Mesenchymal stem cell (in vitro differentiated cells and primary cell): ENCODE data around the gene EVI5L.

ENCODE experiments used
- DNase-seq: peaks from one replicate; pipeline ENCODE4 v3.0.0-alpha.2; 2013
- H2AFZ ChIP-seq: one replicate; pipeline ENCODE4 v1.6.1; 2013; ENCODE audit warnings: low read depth, mild to moderate bottlenecking, control low read depth, inconsistent platforms, low read length, moderate library complexity
- H2AK5ac ChIP-seq: 2 replicates; pipeline ENCODE4 v1.6.1; 2013; ENCODE audit warnings: low read length, moderate library complexity, mild to moderate bottlenecking, inconsistent platforms; ENCODE audit not compliant: severe bottlenecking
- H2BK120ac ChIP-seq: one replicate; pipeline ENCODE4 v1.6.1; 2013; ENCODE audit warnings: low read depth, mild to moderate bottlenecking, inconsistent platforms, low read length, moderate library complexity
- H2BK12ac ChIP-seq, 2 experiments: one replicate each; pipeline ENCODE4 v1.6.1; 2013; ENCODE audit warnings: inconsistent platforms in 2 of 2, low read length in 2 of 2, mild to moderate bottlenecking in 2 of 2, moderate library complexity in 2 of 2, control low read depth in 1 of 2
- H2BK15ac ChIP-seq: one replicate; pipeline ENCODE4 v1.6.1; 2013; ENCODE audit warnings: mild to moderate bottlenecking, low read depth, inconsistent platforms; ENCODE audit not compliant: poor library complexity, severe bottlenecking
- H2BK5ac ChIP-seq: 2 replicates; pipeline ENCODE4 v1.6.1; 2013; ENCODE audit warnings: low read depth, mild to moderate bottlenecking, low read length, control low read depth, inconsistent platforms; ENCODE audit not compliant: poor library complexity, severe bottlenecking
- H3K14ac ChIP-seq, 2 experiments: one replicate each; pipeline ENCODE4 v1.6.1; 2013; ENCODE audit warnings: inconsistent platforms in 2 of 2, low read length in 2 of 2, control low read depth in 1 of 2, mild to moderate bottlenecking in 1 of 2, moderate library complexity in 1 of 2
- H3K18ac ChIP-seq, 2 experiments: one replicate each; pipeline ENCODE4 v1.6.1; 2013; ENCODE audit warnings: inconsistent platforms in 2 of 2, low read length in 2 of 2, control low read depth in 1 of 2, low read depth in 1 of 2, mild to moderate bottlenecking in 1 of 2
- H3K23ac ChIP-seq, 2 experiments: one replicate each; pipeline ENCODE4 v1.6.1; 2013; ENCODE audit warnings: inconsistent platforms in 2 of 2, low read length in 2 of 2, mild to moderate bottlenecking in 2 of 2, moderate library complexity in 2 of 2, control low read depth in 1 of 2
- H3K27ac ChIP-seq: 2 replicates; pipeline ENCODE4 v1.5.1; 2013; ENCODE audit warnings: mild to moderate bottlenecking, moderate library complexity, low read length, control low read depth, inconsistent platforms; ENCODE audit not compliant: poor library complexity, severe bottlenecking
- H3K27me3 ChIP-seq, 2 experiments: 2 replicates each; pipeline versions ENCODE4 v1.6.1 to v1.7.0; 2013; ENCODE audit warnings: low read length in 2 of 2, mild to moderate bottlenecking in 2 of 2, moderate library complexity in 2 of 2, control low read depth in 1 of 2, inconsistent platforms in 1 of 2; ENCODE audit not compliant: control insufficient read depth in 1 of 2, insufficient read depth in 1 of 2
- H3K36me3 ChIP-seq, 2 experiments: 2 replicates each; pipeline versions ENCODE4 v1.6.1 to v1.7.0; 2013; ENCODE audit warnings: low read length in 2 of 2, control low read depth in 1 of 2, inconsistent platforms in 1 of 2, low read depth in 1 of 2, mild to moderate bottlenecking in 1 of 2; ENCODE audit not compliant: insufficient read depth in 2 of 2, control insufficient read depth in 1 of 2
- H3K4ac ChIP-seq, 2 experiments: one replicate each; pipeline ENCODE4 v1.6.1; 2013; ENCODE audit warnings: inconsistent platforms in 2 of 2, low read length in 2 of 2, mild to moderate bottlenecking in 2 of 2, moderate library complexity in 2 of 2, control low read depth in 1 of 2, low read depth in 1 of 2
- H3K4me1 ChIP-seq: 2 replicates; pipeline ENCODE4 v1.6.1; 2013; ENCODE audit warnings: low read depth, low read length, control low read depth; ENCODE audit not compliant: control insufficient read depth, insufficient read depth
- H3K4me2 ChIP-seq: 2 replicates; pipeline ENCODE4 v1.6.1; 2013; ENCODE audit warnings: low read length, mild to moderate bottlenecking, inconsistent platforms; ENCODE audit not compliant: poor library complexity, severe bottlenecking
- H3K4me3 ChIP-seq, 2 experiments: 2 replicates each; pipeline versions ENCODE4 v1.5.1 to v1.7.0; 2013; ENCODE audit warnings: low read length in 2 of 2, mild to moderate bottlenecking in 2 of 2, control low read depth in 1 of 2, low read depth in 1 of 2; ENCODE audit not compliant: insufficient read depth in 1 of 2
- H3K79me1 ChIP-seq: replicated peaks from 2 replicates; pipeline ENCODE4 v1.6.1; 2013; ENCODE audit warnings: mild to moderate bottlenecking, control low read depth, low read length, inconsistent platforms; ENCODE audit not compliant: poor library complexity, severe bottlenecking
- H3K9ac ChIP-seq: 2 replicates; pipeline ENCODE4 v1.7.0; 2013; ENCODE audit warnings: mild to moderate bottlenecking, low read length, moderate library complexity
- H3K9me3 ChIP-seq: 2 replicates; pipeline ENCODE4 v1.7.0; 2013; ENCODE audit warnings: mild to moderate bottlenecking, low read length; ENCODE audit not compliant: control insufficient read depth
- H4K8ac ChIP-seq: one replicate; pipeline ENCODE4 v1.6.1; 2013; ENCODE audit warnings: inconsistent platforms, mild to moderate bottlenecking, low read length, moderate library complexity
- H4K91ac ChIP-seq: one replicate; pipeline ENCODE4 v1.6.1; 2013; ENCODE audit warnings: mild to moderate bottlenecking, low read length, inconsistent platforms
- WGBS: methylation state at CpG from one replicate; pipeline ENCODE4 v1.1.7; 2013; ENCODE audit warnings: mixed read lengths; 5-methylcytosine and 5-hydroxymethylcytosine counted together

EVI5L gene

GRCh38 chr19:7847664-7848063, 17.6 kb downstream of the EVI5L start:
- Histone ChIP-seq H3K4me3 (no peak overlapping the region), H3K4me2 (no peak overlapping the region), H3K9me3 (no peaks in the 10 kb centered on the region), H3K27me3 (no peaks in the 10 kb centered on the region), H3K79me1 (peaks cover 13% of the 10 kb centered on the region), H3K23ac (no peak overlapping the region), H2BK5ac (no peak overlapping the region), H2AFZ (no peak overlapping the region), H3K18ac (no peak overlapping the region), H2BK120ac (no peak overlapping the region), H3K4ac (no peak overlapping the region), H2BK12ac (no peak overlapping the region), H3K27ac (no peak overlapping the region), H3K14ac (no peak overlapping the region), H3K36me3 (peaks cover 0 to 38% of the 10 kb centered on the region in 2 experiments), H2BK15ac (no peak overlapping the region), H4K91ac (no peak overlapping the region), H3K9ac (no peak overlapping the region), H4K8ac (no peak overlapping the region), H3K4me1 (peaks cover 6% of the 10 kb centered on the region), H2AK5ac (no peak overlapping the region)
- no peak for DNase-seq
- WGBS: 96% methylated on average over 19 of the region's 23 CpGs

- Histone ChIP-seq H3K27ac (no peak overlapping the region), H2AK5ac (no peak overlapping the region), H2BK15ac (peak overlapping the region; percentile 28), H3K4ac (no peak overlapping the region), H4K91ac (no peak overlapping the region), H3K9me3 (no peaks in the 10 kb centered on the region), H3K23ac (no peak overlapping the region), H2BK120ac (no peak overlapping the region), H3K14ac (no peak overlapping the region), H2AFZ (no peak overlapping the region), H2BK5ac (no peak overlapping the region), H3K18ac (no peak overlapping the region), H2BK12ac (no peak overlapping the region), H3K4me3 (no peak overlapping the region), H3K4me2 (no peak overlapping the region), H3K79me1 (peaks cover 12% of the 10 kb centered on the region), H3K9ac (no peak overlapping the region), H3K4me1 (peaks cover 10% of the 10 kb centered on the region), H3K36me3 (peaks cover 0 to 38% of the 10 kb centered on the region in 2 experiments), H3K27me3 (no peaks in the 10 kb centered on the region), H4K8ac (no peak overlapping the region)
- DNase-seq: no peak
- 97% methylated on average over 33 of the region's 34 CpGs for WGBS
Observed at GRCh38 chr19:7848779-7849457, 18.9 kb downstream of the EVI5L start.

- Histone ChIP-seq H3K27ac (no peak overlapping the region), H3K9ac (no peak overlapping the region), H3K14ac (no peak overlapping the region), H2AK5ac (no peak overlapping the region), H3K27me3 (no peaks in the 10 kb centered on the region), H4K8ac (no peak overlapping the region), H2BK120ac (no peak overlapping the region), H2BK5ac (no peak overlapping the region), H2BK15ac (no peak overlapping the region), H3K4me2 (no peak overlapping the region), H3K36me3 (peaks cover 0 to 38% of the 10 kb centered on the region in 2 experiments), H3K4ac (peak overlapping the region in 1 of 2 experiments; percentile 2), H3K23ac (no peak overlapping the region), H2BK12ac (no peak overlapping the region), H3K18ac (no peak overlapping the region), H3K4me1 (peaks cover 8% of the 10 kb centered on the region), H3K9me3 (no peaks in the 10 kb centered on the region), H2AFZ (no peak overlapping the region), H4K91ac (no peak overlapping the region), H3K4me3 (no peak overlapping the region), H3K79me1 (peaks cover 11% of the 10 kb centered on the region)
- 93% methylated on average over 9 of the region's 9 CpGs for WGBS
- DNase-seq: no peak
Observed at GRCh38 chr19:7849631-7849999, 19.6 kb downstream of the EVI5L start.

- H3K27me3 ChIP-seq: no peaks in the 10 kb centered on the region
- 54% methylated on average over 25 of the region's 25 CpGs for WGBS
Observed at GRCh38 chr19:7850000-7850813, 20.2 kb downstream of the EVI5L start.

More at GRCh38 chr19:7850000-7850813, 20.2 kb downstream of the EVI5L start:
- Histone ChIP-seq H2BK5ac (no peak overlapping the region), H3K27ac (no peak overlapping the region), H4K8ac (no peak overlapping the region), H3K23ac (no peak overlapping the region), H3K4me2 (no peak overlapping the region), H2BK12ac (no peak overlapping the region), H3K9ac (no peak overlapping the region), H3K79me1 (peaks cover 6% of the 10 kb centered on the region), H3K36me3 (peaks cover 0 to 38% of the 10 kb centered on the region in 2 experiments), H2BK120ac (no peak overlapping the region), H3K4me1 (peaks cover 8% of the 10 kb centered on the region), H3K4me3 (no peak overlapping the region), H3K18ac (no peak overlapping the region), H3K9me3 (no peaks in the 10 kb centered on the region), H2AK5ac (no peak overlapping the region), H2BK15ac (no peak overlapping the region), H3K14ac (no peak overlapping the region), H4K91ac (no peak overlapping the region), H3K4ac (no peak overlapping the region), H2AFZ (no peak overlapping the region)
- DNase-seq: peak; percentile 63
